IMR-90 (cell line): ENCODE results near the gene SOX1.

Source experiments
- CEBPB ChIP-seq: IDR thresholded peaks from 2 replicates; pipeline ENCODE4 v1.6.1; 2012; ENCODE audit warnings: low read depth, low read length, improper control_type of control experiment
- CHD1 ChIP-seq: IDR thresholded peaks from 2 replicates; pipeline ENCODE4 v1.6.1; 2012; ENCODE audit warnings: low read depth, low read length, improper control_type of control experiment
- FOS ChIP-seq: fragments of 150-350 bp; IDR thresholded peaks from 2 replicates; pipeline ENCODE4 v1.6.1; 2016; ENCODE audit warnings: low read depth, low read length
- MAFK ChIP-seq: IDR thresholded peaks from 2 replicates; pipeline ENCODE4 v1.6.1; 2012; ENCODE audit warnings: low read depth, low read length, improper control_type of control experiment
- MAZ ChIP-seq: IDR thresholded peaks from 2 replicates; pipeline ENCODE4 v1.6.1; 2012; ENCODE audit warnings: low read depth, mild to moderate bottlenecking, low read length, improper control_type of control experiment, moderate library complexity, borderline replicate concordance
- NFE2L2 ChIP-seq: fragments of 150-350 bp; IDR thresholded peaks from 2 replicates; pipeline ENCODE4 v1.6.1; 2016; ENCODE audit warnings: low read depth, mild to moderate bottlenecking, low read length
- POLR2A ChIP-seq: IDR thresholded peaks from 2 replicates; pipeline ENCODE4 v1.6.1; 2012; ENCODE audit warnings: mild to moderate bottlenecking, low read depth, low read length
- RCOR1 ChIP-seq: IDR thresholded peaks from 2 replicates; pipeline ENCODE4 v1.6.1; 2012; ENCODE audit warnings: mild to moderate bottlenecking, low read length, improper control_type of control experiment; ENCODE audit not compliant: insufficient replicate concordance
- RFX5 ChIP-seq: IDR thresholded peaks from 2 replicates; pipeline ENCODE4 v1.8.0; 2012; ENCODE audit warnings: low read depth, mild to moderate bottlenecking, low read length, moderate library complexity
- TF ChIP-seq, protein P1 (sequence below): conservative IDR thresholded peaks from 2 replicates; pipeline ENCODE4 v1.5.1; 2012; ENCODE audit warnings: mild to moderate bottlenecking, low read depth, low read length, improper control_type of control experiment
- TF ChIP-seq, protein P2 (sequence below): fragments of 150-350 bp; IDR thresholded peaks from 2 replicates; pipeline ENCODE4 v1.6.1; 2017; ENCODE audit warnings: mild to moderate bottlenecking, antibody characterized with exemption, low read length, low read depth

GRCh38 chr13:112063807-112064206, 3.1 kb upstream of the SOX1 start:
- TF ChIP-seq, protein P1, sequence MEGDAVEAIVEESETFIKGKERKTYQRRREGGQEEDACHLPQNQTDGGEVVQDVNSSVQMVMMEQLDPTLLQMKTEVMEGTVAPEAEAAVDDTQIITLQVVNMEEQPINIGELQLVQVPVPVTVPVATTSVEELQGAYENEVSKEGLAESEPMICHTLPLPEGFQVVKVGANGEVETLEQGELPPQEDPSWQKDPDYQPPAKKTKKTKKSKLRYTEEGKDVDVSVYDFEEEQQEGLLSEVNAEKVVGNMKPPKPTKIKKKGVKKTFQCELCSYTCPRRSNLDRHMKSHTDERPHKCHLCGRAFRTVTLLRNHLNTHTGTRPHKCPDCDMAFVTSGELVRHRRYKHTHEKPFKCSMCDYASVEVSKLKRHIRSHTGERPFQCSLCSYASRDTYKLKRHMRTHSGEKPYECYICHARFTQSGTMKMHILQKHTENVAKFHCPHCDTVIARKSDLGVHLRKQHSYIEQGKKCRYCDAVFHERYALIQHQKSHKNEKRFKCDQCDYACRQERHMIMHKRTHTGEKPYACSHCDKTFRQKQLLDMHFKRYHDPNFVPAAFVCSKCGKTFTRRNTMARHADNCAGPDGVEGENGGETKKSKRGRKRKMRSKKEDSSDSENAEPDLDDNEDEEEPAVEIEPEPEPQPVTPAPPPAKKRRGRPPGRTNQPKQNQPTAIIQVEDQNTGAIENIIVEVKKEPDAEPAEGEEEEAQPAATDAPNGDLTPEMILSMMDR: no peak
- TF ChIP-seq, protein P2, sequence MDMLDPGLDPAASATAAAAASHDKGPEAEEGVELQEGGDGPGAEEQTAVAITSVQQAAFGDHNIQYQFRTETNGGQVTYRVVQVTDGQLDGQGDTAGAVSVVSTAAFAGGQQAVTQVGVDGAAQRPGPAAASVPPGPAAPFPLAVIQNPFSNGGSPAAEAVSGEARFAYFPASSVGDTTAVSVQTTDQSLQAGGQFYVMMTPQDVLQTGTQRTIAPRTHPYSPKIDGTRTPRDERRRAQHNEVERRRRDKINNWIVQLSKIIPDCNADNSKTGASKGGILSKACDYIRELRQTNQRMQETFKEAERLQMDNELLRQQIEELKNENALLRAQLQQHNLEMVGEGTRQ: no peak
- TF ChIP-seq POLR2A (no peak), NFE2L2 (no peak), RFX5 (no peak), CHD1 (no peak), FOS (no peak), RCOR1 (no peak), MAZ (no peak), CEBPB (no peak), MAFK (no peak)
